Measurements from ENCODE around the gene C16orf78.

The C16orf78 gene

GRCh38 chr16:49409121-49409520 lies 35.5 kb downstream of the C16orf78 start:
- H3K27ac ChIP-seq, result no peak overlapping the region
- no peaks in the 10 kb centered on the region for H3K9me3 ChIP-seq (ENCODE audit: low read depth, low read length)
- no peak overlapping the region for H3K4me3 ChIP-seq
- no peaks in the 10 kb centered on the region for H3K36me3 ChIP-seq (ENCODE audit: insufficient read depth, low read length)
- TF ChIP-seq FOXP2 (optimal IDR thresholded peaks at IDR 0.05; ENCODE audit: control extremely low read depth, extremely low read length, insufficient read depth) (no peak), POLR2AphosphoS5 (IDR thresholded peaks at IDR 0.05; ENCODE audit: borderline replicate concordance, low read depth, low read length) (no peak), EZH2 (IDR thresholded peaks at IDR 0.05) (no peak)
- no peak overlapping the region for H3K9ac ChIP-seq (ENCODE audit: insufficient read length)
- DNase-seq (ENCODE audit: low read depth, low spot score), result no peak

GRCh38 chr16:49410226-49410625 lies 36.6 kb downstream of the C16orf78 start:
- H3K9me3 ChIP-seq (ENCODE audit: low read depth, low read length), result no peaks in the 10 kb centered on the region
- no peak for DNase-seq (ENCODE audit: low read depth, low spot score)
- H3K27ac ChIP-seq, result no peak overlapping the region
- no peak overlapping the region for H3K9ac ChIP-seq (ENCODE audit: insufficient read length)
- TF ChIP-seq FOXP2 (optimal IDR thresholded peaks at IDR 0.05; ENCODE audit: control extremely low read depth, extremely low read length, insufficient read depth) (no peak), EZH2 (IDR thresholded peaks at IDR 0.05) (no peak), POLR2AphosphoS5 (IDR thresholded peaks at IDR 0.05; ENCODE audit: borderline replicate concordance, low read depth, low read length) (no peak)
- H3K36me3 ChIP-seq (ENCODE audit: insufficient read depth, low read length), result no peaks in the 10 kb centered on the region
- no peak overlapping the region for H3K4me3 ChIP-seq

GRCh38 chr16:49411121-49411970 lies 37.7 kb downstream of the C16orf78 start:
- DNase-seq (ENCODE audit: low read depth, low spot score), result no peak
- H3K9ac ChIP-seq (ENCODE audit: insufficient read length), result no peak overlapping the region
- no peak for TF ChIP-seq FOXP2 (optimal IDR thresholded peaks at IDR 0.05; ENCODE audit: control extremely low read depth, extremely low read length, insufficient read depth)
- no peak for TF ChIP-seq POLR2AphosphoS5 (IDR thresholded peaks at IDR 0.05; ENCODE audit: borderline replicate concordance, low read depth, low read length)
- TF ChIP-seq EZH2 (IDR thresholded peaks at IDR 0.05), result no peak
- no peaks in the 10 kb centered on the region for H3K9me3 ChIP-seq (ENCODE audit: low read depth, low read length)
- H3K27ac ChIP-seq, result no peak overlapping the region
- H3K36me3 ChIP-seq (ENCODE audit: insufficient read depth, low read length), result no peaks in the 10 kb centered on the region
- no peak overlapping the region for H3K4me3 ChIP-seq

- H3K9ac ChIP-seq (ENCODE audit: insufficient read length), result no peak overlapping the region
- H3K9me3 ChIP-seq (ENCODE audit: low read depth, low read length), result no peaks in the 10 kb centered on the region
- no peak overlapping the region for H3K27ac ChIP-seq
- TF ChIP-seq FOXP2 (optimal IDR thresholded peaks at IDR 0.05; ENCODE audit: control extremely low read depth, extremely low read length, insufficient read depth), result no peak
- TF ChIP-seq EZH2 (IDR thresholded peaks at IDR 0.05), result no peak
- no peak for TF ChIP-seq POLR2AphosphoS5 (IDR thresholded peaks at IDR 0.05; ENCODE audit: borderline replicate concordance, low read depth, low read length)
- DNase-seq (ENCODE audit: low read depth, low spot score), result no peak
- no peaks in the 10 kb centered on the region for H3K36me3 ChIP-seq (ENCODE audit: insufficient read depth, low read length)
- H3K4me3 ChIP-seq, result no peak overlapping the region
Observed at GRCh38 chr16:49414671-49415070, 41.1 kb downstream of the C16orf78 start.

GRCh38 chr16:49415083-49415482 lies 41.5 kb downstream of the C16orf78 start:
- no peaks in the 10 kb centered on the region for H3K36me3 ChIP-seq (ENCODE audit: insufficient read depth, low read length)
- TF ChIP-seq EZH2 (IDR thresholded peaks at IDR 0.05) (no peak), POLR2AphosphoS5 (IDR thresholded peaks at IDR 0.05; ENCODE audit: borderline replicate concordance, low read depth, low read length) (no peak)
- DNase-seq (ENCODE audit: low read depth, low spot score), result no peak
- no peak overlapping the region for H3K9ac ChIP-seq (ENCODE audit: insufficient read length)
- no peaks in the 10 kb centered on the region for H3K9me3 ChIP-seq (ENCODE audit: low read depth, low read length)
- no peak overlapping the region for H3K4me3 ChIP-seq
- H3K27ac ChIP-seq, result no peak overlapping the region

GRCh38 chr16:49416001-49416675 lies 42.5 kb downstream of the C16orf78 start:
- Histone ChIP-seq H3K27ac (no peak overlapping the region), H3K36me3 (ENCODE audit: insufficient read depth, low read length) (no peaks in the 10 kb centered on the region)

GRCh38 chr16:49417354-49417753 lies 43.8 kb downstream of the C16orf78 start:
- Histone ChIP-seq H3K36me3 (ENCODE audit: insufficient read depth, low read length) (no peaks in the 10 kb centered on the region), H3K9ac (ENCODE audit: insufficient read length) (no peak overlapping the region), H3K27ac (no peak overlapping the region), H3K9me3 (ENCODE audit: low read depth, low read length) (no peaks in the 10 kb centered on the region), H3K4me3 (no peak overlapping the region)
- no peak for DNase-seq (ENCODE audit: low read depth, low spot score)
- TF ChIP-seq FOXP2 (optimal IDR thresholded peaks at IDR 0.05; ENCODE audit: control extremely low read depth, extremely low read length, insufficient read depth) (no peak), EZH2 (IDR thresholded peaks at IDR 0.05) (no peak), POLR2AphosphoS5 (IDR thresholded peaks at IDR 0.05; ENCODE audit: borderline replicate concordance, low read depth, low read length) (no peak)

More at GRCh38 chr16:49416001-49416675, 42.5 kb downstream of the C16orf78 start:
- Histone ChIP-seq H3K9ac (ENCODE audit: insufficient read length) (no peak overlapping the region), H3K4me3 (no peak overlapping the region), H3K9me3 (ENCODE audit: low read depth, low read length) (no peaks in the 10 kb centered on the region)
- DNase-seq (ENCODE audit: low read depth, low spot score), result no peak
- no peak for TF ChIP-seq POLR2AphosphoS5 (IDR thresholded peaks at IDR 0.05; ENCODE audit: borderline replicate concordance, low read depth, low read length)
- TF ChIP-seq EZH2 (IDR thresholded peaks at IDR 0.05), result no peak
- no peak for TF ChIP-seq FOXP2 (optimal IDR thresholded peaks at IDR 0.05; ENCODE audit: control extremely low read depth, extremely low read length, insufficient read depth)

- no peak overlapping the region for H3K4me3 ChIP-seq
- no peak for DNase-seq (ENCODE audit: low read depth, low spot score)
Observed at GRCh38 chr16:49419006-49419405, 45.4 kb downstream of the C16orf78 start.

More at GRCh38 chr16:49419006-49419405, 45.4 kb downstream of the C16orf78 start:
- Histone ChIP-seq H3K27ac (no peak overlapping the region), H3K36me3 (ENCODE audit: insufficient read depth, low read length) (no peaks in the 10 kb centered on the region), H3K9ac (ENCODE audit: insufficient read length) (no peak overlapping the region), H3K9me3 (ENCODE audit: low read depth, low read length) (no peaks in the 10 kb centered on the region)
- TF ChIP-seq EZH2 (IDR thresholded peaks at IDR 0.05), result no peak
- TF ChIP-seq POLR2AphosphoS5 (IDR thresholded peaks at IDR 0.05; ENCODE audit: borderline replicate concordance, low read depth, low read length), result no peak
- no peak for TF ChIP-seq FOXP2 (optimal IDR thresholded peaks at IDR 0.05; ENCODE audit: control extremely low read depth, extremely low read length, insufficient read depth)
